IMR-90 (cell line): ENCODE results near the gene CLEC16A. TPM values are rescaled to one million over a fixed set of nuclear protein-coding genes. Genes with fewer than 3 reads are reported as not detected.

Experiments used
- ATAC-seq: fragments of 200-7000 bp; cut with Tn5 transposase; 2 replicates; pipeline ENCODE4 v1.9.1; 2020; ENCODE audit warnings: low read depth, mild to moderate bottlenecking, moderate library complexity
- BruUV-seq: library from RNA; stranded (reverse); fragments of 400-500 nt; replicated peaks from 2 replicates; lab custom pipeline; 2021; lab: Mats Ljungman, UMichigan
- CTCF ChIA-PET: fragments of 300-600 bp; formaldehyde crosslinking; extraction: SDS; loops from one replicate; lab custom pipeline; 2021; ENCODE audit warnings: antibody characterized with exemption; lab: Yijun Ruan, JAX
- POLR2A ChIA-PET: fragments of 300-600 bp; sonication (Branson Sonifier 250); formaldehyde crosslinking; loops from one replicate; lab custom pipeline; 2022; ENCODE audit warnings: antibody characterized with exemption; ENCODE audit not compliant: unreplicated experiment; lab: Charles Lee
- DNase-seq: peaks from one replicate; pipeline ENCODE4 v3.0.0; 2013
- H2AFZ ChIP-seq: replicated peaks from 2 replicates; pipeline ENCODE3; 2013; ENCODE audit warnings: low read length, mild to moderate bottlenecking; ENCODE audit not compliant: poor library complexity
- H2AK5ac ChIP-seq: 2 replicates; pipeline ENCODE4 v1.6.1; 2013; ENCODE audit warnings: low read depth, low read length, inconsistent platforms
- H2AK9ac ChIP-seq: replicated peaks from 2 replicates; pipeline ENCODE3; 2013; ENCODE audit warnings: mild to moderate bottlenecking, low read depth, low read length, moderate library complexity; ENCODE audit not compliant: poor library complexity
- H2BK120ac ChIP-seq: 2 replicates; pipeline ENCODE4 v1.6.1; 2013; ENCODE audit warnings: low read depth, low read length, inconsistent platforms
- H2BK15ac ChIP-seq: 3 replicates; pipeline ENCODE4 v1.6.1; 2013; ENCODE audit warnings: low read depth, low read length, inconsistent platforms
- H2BK20ac ChIP-seq: 2 replicates; pipeline ENCODE4 v1.6.1; 2013; ENCODE audit warnings: low read depth, mild to moderate bottlenecking, inconsistent platforms, low read length, moderate library complexity
- H2BK5ac ChIP-seq: 2 replicates; pipeline ENCODE4 v1.6.1; 2013; ENCODE audit warnings: mild to moderate bottlenecking, low read depth, low read length, inconsistent platforms; ENCODE audit not compliant: poor library complexity, severe bottlenecking
- H3K14ac ChIP-seq: replicated peaks from 2 replicates; pipeline ENCODE4 v1.6.1; 2013; ENCODE audit warnings: low read depth, low read length, inconsistent platforms
- H3K18ac ChIP-seq: 2 replicates; pipeline ENCODE4 v1.6.1; 2013; ENCODE audit warnings: low read depth, low read length, control low read depth
- H3K23ac ChIP-seq: 2 replicates; pipeline ENCODE4 v1.6.1; 2013; ENCODE audit warnings: low read depth, low read length, inconsistent platforms
- H3K27ac ChIP-seq: 2 replicates; pipeline ENCODE4 v1.5.1; 2013; ENCODE audit warnings: mild to moderate bottlenecking, control low read depth, low read length; ENCODE audit not compliant: insufficient read depth
- H3K27me3 ChIP-seq: 2 replicates; pipeline ENCODE4 v1.6.1; 2013; ENCODE audit warnings: low read length; ENCODE audit not compliant: control insufficient read depth, insufficient read depth
- H3K36me3 ChIP-seq: 2 replicates; pipeline ENCODE4 v1.6.1; 2013; ENCODE audit warnings: low read length, mixed read lengths; ENCODE audit not compliant: control insufficient read depth, insufficient read depth
- H3K4ac ChIP-seq: 2 replicates; pipeline ENCODE4 v1.6.1; 2013; ENCODE audit warnings: low read depth, low read length, inconsistent platforms
- H3K4me1 ChIP-seq: 2 replicates; pipeline ENCODE4 v1.6.1; 2013; ENCODE audit warnings: low read length, mixed read lengths; ENCODE audit not compliant: control insufficient read depth, insufficient read depth
- H3K4me2 ChIP-seq: 2 replicates; pipeline ENCODE4 v1.6.1; 2013; ENCODE audit warnings: low read depth, mild to moderate bottlenecking, control low read depth, low read length, moderate library complexity
- H3K4me3 ChIP-seq: 2 replicates; pipeline ENCODE4 v1.5.1; 2013; ENCODE audit warnings: low read depth, mild to moderate bottlenecking, control low read depth, low read length, moderate library complexity; ENCODE audit not compliant: insufficient read depth
- H3K56ac ChIP-seq: 2 replicates; pipeline ENCODE4 v1.6.1; 2013; ENCODE audit warnings: low read length, inconsistent platforms; ENCODE audit not compliant: insufficient read depth; ENCODE audit errors: extremely low read depth
- H3K79me1 ChIP-seq, 2 experiments: 2 replicates each; pipeline ENCODE4 v1.6.1; 2013; ENCODE audit warnings: low read length in 2 of 2, inconsistent platforms in 1 of 2, low read depth in 1 of 2
- H3K9ac ChIP-seq: 2 replicates; pipeline ENCODE4 v1.6.1; 2013; ENCODE audit warnings: low read depth, low read length, control low read depth
- H3K9me1 ChIP-seq: 2 replicates; pipeline ENCODE4 v1.6.1; 2013; ENCODE audit warnings: low read length, inconsistent platforms; ENCODE audit not compliant: insufficient read depth
- H3K9me3 ChIP-seq: 2 replicates; pipeline ENCODE4 v1.6.1; 2013; ENCODE audit warnings: low read length; ENCODE audit not compliant: control insufficient read depth, insufficient read depth
- H4K20me1 ChIP-seq: 2 replicates; pipeline ENCODE4 v1.6.1; 2013; ENCODE audit warnings: low read length, inconsistent platforms; ENCODE audit not compliant: insufficient read depth
- H4K5ac ChIP-seq: 2 replicates; pipeline ENCODE4 v1.6.1; 2013; ENCODE audit warnings: mild to moderate bottlenecking, low read depth, low read length, control low read depth
- H4K8ac ChIP-seq, 2 experiments: 2 replicates each; pipeline ENCODE4 v1.6.1; 2013; ENCODE audit warnings: low read depth in 2 of 2, low read length in 2 of 2, control low read depth in 1 of 2, inconsistent platforms in 1 of 2
- H4K91ac ChIP-seq: 2 replicates; pipeline ENCODE4 v1.6.1; 2013; ENCODE audit warnings: low read depth, low read length, inconsistent platforms; ENCODE audit not compliant: insufficient read depth
- BHLHE40 ChIP-seq: fragments of 150-350 bp; IDR thresholded peaks from 2 replicates; pipeline ENCODE4 v1.6.1; 2016; ENCODE audit warnings: mild to moderate bottlenecking, low read depth, low read length
- CEBPB ChIP-seq: IDR thresholded peaks from 2 replicates; pipeline ENCODE4 v1.6.1; 2012; ENCODE audit warnings: low read depth, low read length, improper control_type of control experiment
- CHD1 ChIP-seq: IDR thresholded peaks from 2 replicates; pipeline ENCODE4 v1.6.1; 2012; ENCODE audit warnings: low read depth, low read length, improper control_type of control experiment
- FOS ChIP-seq: fragments of 150-350 bp; IDR thresholded peaks from 2 replicates; pipeline ENCODE4 v1.6.1; 2016; ENCODE audit warnings: low read depth, low read length
- MAFK ChIP-seq: IDR thresholded peaks from 2 replicates; pipeline ENCODE4 v1.6.1; 2012; ENCODE audit warnings: low read depth, low read length, improper control_type of control experiment
- MAZ ChIP-seq: IDR thresholded peaks from 2 replicates; pipeline ENCODE4 v1.6.1; 2012; ENCODE audit warnings: low read depth, mild to moderate bottlenecking, low read length, improper control_type of control experiment, moderate library complexity, borderline replicate concordance
- MXI1 ChIP-seq: IDR thresholded peaks from 2 replicates; pipeline ENCODE4 v1.6.1; 2012; ENCODE audit warnings: low read depth, mild to moderate bottlenecking, low read length, moderate library complexity, borderline replicate concordance
- NFE2L2 ChIP-seq: fragments of 150-350 bp; IDR thresholded peaks from 2 replicates; pipeline ENCODE4 v1.6.1; 2016; ENCODE audit warnings: low read depth, mild to moderate bottlenecking, low read length
- POLR2A ChIP-seq: IDR thresholded peaks from 2 replicates; pipeline ENCODE4 v1.6.1; 2012; ENCODE audit warnings: mild to moderate bottlenecking, low read depth, low read length
- RAD21 ChIP-seq: IDR thresholded peaks from 2 replicates; pipeline ENCODE4 v1.6.1; 2012; ENCODE audit warnings: low read length, improper control_type of control experiment
- RCOR1 ChIP-seq: IDR thresholded peaks from 2 replicates; pipeline ENCODE4 v1.6.1; 2012; ENCODE audit warnings: mild to moderate bottlenecking, low read length, improper control_type of control experiment; ENCODE audit not compliant: insufficient replicate concordance
- RFX5 ChIP-seq: IDR thresholded peaks from 2 replicates; pipeline ENCODE4 v1.8.0; 2012; ENCODE audit warnings: low read depth, mild to moderate bottlenecking, low read length, moderate library complexity
- SMC3 ChIP-seq: fragments of 150-350 bp; IDR thresholded peaks from 2 replicates; pipeline ENCODE4 v1.6.1; 2016; ENCODE audit warnings: low read depth, mild to moderate bottlenecking, antibody characterized with exemption, low read length, moderate library complexity
- WGBS, 2 experiments: methylation state at CpG; one replicate each; pipeline versions ENCODE4 v1.1.5 to v1.1.7; 2013; ENCODE audit warnings: missing lambda C conversion rate in 2 of 2; ENCODE audit not compliant: insufficient read length in 1 of 2; ENCODE audit errors: extremely low coverage in 2 of 2; 5-methylcytosine and 5-hydroxymethylcytosine counted together
- dilution Hi-C: fragments of 300-500 bp; cut with HindIII; formaldehyde crosslinking; loops from one replicate; pipeline ENCODE4 v1.14.3; 2018; ENCODE audit warnings: low sequenced_read_pairs; ENCODE audit not compliant: unreplicated experiment
- in situ Hi-C: fragments of 300-500 bp; cut with MboI; formaldehyde crosslinking; loops from 3 replicates; pipeline ENCODE4 v1.14.3; 2019; ENCODE audit warnings: low sequenced_read_pairs, inconsistent platforms, mixed read lengths
- intact Hi-C: fragments of 100-400 bp; cut with micrococcal nuclease; formaldehyde crosslinking; loops from 2 replicates; pipeline ENCODE4 v1.10.0; 2022
- polyA plus RNA-seq, 3 experiments: library from polyadenylated mRNA; depleted of rRNA; stranded (reverse); fragments of >200 nt; gene quantifications; 2 replicates each; pipeline ENCODE4 v1.2.3, GENCODE V29; 2012; ENCODE audit warnings: low replicate concordance in 1 of 3
- total RNA-seq: library from RNA; depleted of rRNA; stranded (reverse); fragments of >200 nt; gene quantifications from 2 replicates; pipeline ENCODE4 v1.2.3, GENCODE V29; 2012
- TF ChIP-seq, protein P1 (sequence below): fragments of 150-350 bp; IDR thresholded peaks from 2 replicates; pipeline ENCODE4 v1.6.1; 2016; ENCODE audit warnings: low read depth, mild to moderate bottlenecking, low read length, moderate library complexity, borderline replicate concordance
- TF ChIP-seq, protein P2 (sequence below): conservative IDR thresholded peaks from 2 replicates; pipeline ENCODE4 v1.5.1; 2012; ENCODE audit warnings: mild to moderate bottlenecking, low read depth, low read length, improper control_type of control experiment

CLEC16A gene
- total and polyA plus RNA-seq, 2 of the 4 experiments (the other 2 are of a cell fraction): 15.9 to 16.5 TPM

DNA sequence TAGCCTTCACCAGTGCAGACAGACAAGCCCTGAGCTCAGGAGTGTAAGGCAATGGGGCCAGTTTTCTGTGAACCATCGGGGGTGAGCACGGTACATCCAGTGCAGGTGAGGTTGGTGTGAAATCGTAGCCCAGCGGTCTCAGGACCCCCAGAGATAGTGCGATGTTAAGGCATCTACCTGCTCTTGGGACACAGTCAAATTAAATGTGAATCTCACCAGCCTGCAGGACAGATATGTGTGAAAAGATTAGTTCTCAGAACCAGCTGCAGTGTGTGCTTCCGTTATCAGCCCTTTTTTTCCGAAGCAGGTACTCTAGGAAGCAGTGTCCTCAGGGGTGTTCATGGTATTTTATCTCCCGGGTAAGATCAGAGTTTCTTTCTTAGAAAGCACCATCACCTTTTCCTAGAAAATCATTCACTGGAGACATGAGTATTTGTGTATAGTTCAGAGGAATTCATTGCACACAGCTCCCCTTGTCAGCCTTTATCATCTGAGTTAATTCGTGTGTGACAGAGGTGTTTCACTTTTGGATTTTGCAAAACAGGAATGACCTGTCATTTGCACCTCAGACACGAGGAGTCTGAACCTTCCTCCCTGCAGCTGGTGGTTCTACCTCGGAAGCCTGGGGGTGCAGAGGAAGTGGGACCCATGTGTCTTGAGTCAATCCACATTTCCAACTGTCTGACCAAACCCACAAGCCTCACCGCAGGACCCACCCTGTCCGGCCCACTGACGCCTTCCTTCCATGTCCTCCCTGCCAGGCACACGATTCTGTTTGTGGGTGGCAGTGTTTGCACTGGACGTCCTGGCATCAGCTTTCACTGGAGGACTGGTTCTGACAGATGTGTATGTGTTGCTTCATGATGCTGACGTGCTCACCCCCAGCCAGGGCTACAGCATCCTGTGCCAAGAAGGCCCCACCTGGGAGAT lies 107.8 kb downstream of the CLEC16A start:
- Histone ChIP-seq H3K18ac (no peak overlapping the region), H3K27me3 (no peaks in the 10 kb centered on the region), H3K9ac (no peak overlapping the region), H3K4me3 (no peak overlapping the region), H2BK15ac (peak overlapping the region; percentile 21; the same call in 1 of the 3 replicates), H3K27ac (no peak overlapping the region), H3K79me1 (peaks cover 3 to 17% of the 10 kb centered on the region in 2 experiments; a peak in 1 of 4 replicates), H4K91ac (peak overlapping the region; percentile 39; the same call in 1 of the 2 replicates), H3K14ac (no peak overlapping the region), H4K20me1 (no peaks in the 10 kb centered on the region), H3K23ac (no peak overlapping the region), H3K9me1 (peaks cover 30% of the 10 kb centered on the region), H2BK120ac (peak overlapping the region; percentile 21; the same call in 1 of the 2 replicates), H3K4me1 (peaks cover 17% of the 10 kb centered on the region), H2AK9ac (no peak overlapping the region), H3K4me2 (no peak overlapping the region), H4K5ac (no peak overlapping the region; the same call in 1 of the 2 replicates), H4K8ac (no peak overlapping the region), H2AK5ac (peak overlapping the region; percentile 56; the same call in 1 of the 2 replicates), H2AFZ (no peak overlapping the region), H3K9me3 (no peaks in the 10 kb centered on the region), H2BK5ac (no peak overlapping the region), H2BK20ac (no peak overlapping the region), H3K4ac (peak overlapping the region; percentile 4; the same call in 1 of the 2 replicates), H3K56ac (no peak overlapping the region), H3K36me3 (peaks cover 21% of the 10 kb centered on the region)
- ChIA-PET CTCF (no interaction called here), POLR2A (interaction anchor here (0.6 kb wide), 1 partner anchor 204 kb away, joined by 3 read pairs; the partner anchor contains the start of gene SOCS1)
- intact Hi-C loops: no loop called here
- BruUV-seq: no TSS peak
- dilution Hi-C loops: no loop called here
- in situ Hi-C loops: no loop called here
- WGBS, 2 experiments: no CpG with 5 or more reads among the region's 17 CpGs
- no peak for ATAC-seq
- DNase-seq: no peak
- TF ChIP-seq FOS: no peak
- no peak for TF ChIP-seq MXI1
- TF ChIP-seq, protein P1, sequence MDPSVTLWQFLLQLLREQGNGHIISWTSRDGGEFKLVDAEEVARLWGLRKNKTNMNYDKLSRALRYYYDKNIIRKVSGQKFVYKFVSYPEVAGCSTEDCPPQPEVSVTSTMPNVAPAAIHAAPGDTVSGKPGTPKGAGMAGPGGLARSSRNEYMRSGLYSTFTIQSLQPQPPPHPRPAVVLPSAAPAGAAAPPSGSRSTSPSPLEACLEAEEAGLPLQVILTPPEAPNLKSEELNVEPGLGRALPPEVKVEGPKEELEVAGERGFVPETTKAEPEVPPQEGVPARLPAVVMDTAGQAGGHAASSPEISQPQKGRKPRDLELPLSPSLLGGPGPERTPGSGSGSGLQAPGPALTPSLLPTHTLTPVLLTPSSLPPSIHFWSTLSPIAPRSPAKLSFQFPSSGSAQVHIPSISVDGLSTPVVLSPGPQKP: no peak
- TF ChIP-seq RAD21: no peak
- TF ChIP-seq RCOR1: no peak
- no peak for TF ChIP-seq CHD1
- TF ChIP-seq BHLHE40: no peak
- no peak for TF ChIP-seq CEBPB
- no peak for TF ChIP-seq NFE2L2
- no peak for TF ChIP-seq MAFK
- TF ChIP-seq RFX5: no peak
- TF ChIP-seq, protein P2, sequence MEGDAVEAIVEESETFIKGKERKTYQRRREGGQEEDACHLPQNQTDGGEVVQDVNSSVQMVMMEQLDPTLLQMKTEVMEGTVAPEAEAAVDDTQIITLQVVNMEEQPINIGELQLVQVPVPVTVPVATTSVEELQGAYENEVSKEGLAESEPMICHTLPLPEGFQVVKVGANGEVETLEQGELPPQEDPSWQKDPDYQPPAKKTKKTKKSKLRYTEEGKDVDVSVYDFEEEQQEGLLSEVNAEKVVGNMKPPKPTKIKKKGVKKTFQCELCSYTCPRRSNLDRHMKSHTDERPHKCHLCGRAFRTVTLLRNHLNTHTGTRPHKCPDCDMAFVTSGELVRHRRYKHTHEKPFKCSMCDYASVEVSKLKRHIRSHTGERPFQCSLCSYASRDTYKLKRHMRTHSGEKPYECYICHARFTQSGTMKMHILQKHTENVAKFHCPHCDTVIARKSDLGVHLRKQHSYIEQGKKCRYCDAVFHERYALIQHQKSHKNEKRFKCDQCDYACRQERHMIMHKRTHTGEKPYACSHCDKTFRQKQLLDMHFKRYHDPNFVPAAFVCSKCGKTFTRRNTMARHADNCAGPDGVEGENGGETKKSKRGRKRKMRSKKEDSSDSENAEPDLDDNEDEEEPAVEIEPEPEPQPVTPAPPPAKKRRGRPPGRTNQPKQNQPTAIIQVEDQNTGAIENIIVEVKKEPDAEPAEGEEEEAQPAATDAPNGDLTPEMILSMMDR: no peak
- TF ChIP-seq POLR2A: no peak
- TF ChIP-seq MAZ: no peak
- TF ChIP-seq SMC3: no peak
